Left cardiac atrium (tissue), 4 donors: ENCODE data around the gene LGALS9. TPM values are rescaled to one million over a fixed set of nuclear protein-coding genes. Genes with fewer than 3 reads are reported as not detected.

Source experiments
- ATAC-seq, 2 donors: fragments of 200-7000 bp; cut with Tn5 transposase; one replicate each; pipeline ENCODE4 v1.9.1; 2020; ENCODE audit warnings: mild to moderate bottlenecking in 2 of 2, moderate library complexity in 2 of 2
- DNase-seq: peaks from one replicate; pipeline ENCODE4 v3.0.0-alpha.2; 2020
- intact Hi-C, 2 donors: fragments of 100-400 bp; cut with DNase I; formaldehyde crosslinking; loops; one replicate each; pipeline versions ENCODE4 v1.14.1 to v1.15.1; 2022 to 2023
- total RNA-seq, 2 donors: library from RNA; stranded (reverse); fragmentation: NEBNext Ultra II Directional; extraction: Animal tissue kit (Norgen Biotek cat#: 25700); gene quantifications; one replicate each; pipeline ENCODE4 v1.2.1, GENCODE V29; 2021
- donor health status: DM: no; HTN: yes; CAD: no.
- donor health status: DM: no; HTN: yes; CAD: no; lungs with severe emphysema.
- donor health status: DM: yes; HTN: yes; CAD: no.
- donor health status: Dilated cardiomyopathy.

The LGALS9 gene
- total RNA-seq, 2 donors from 2014 or later: 32.2 to 49.3 TPM

DNA sequence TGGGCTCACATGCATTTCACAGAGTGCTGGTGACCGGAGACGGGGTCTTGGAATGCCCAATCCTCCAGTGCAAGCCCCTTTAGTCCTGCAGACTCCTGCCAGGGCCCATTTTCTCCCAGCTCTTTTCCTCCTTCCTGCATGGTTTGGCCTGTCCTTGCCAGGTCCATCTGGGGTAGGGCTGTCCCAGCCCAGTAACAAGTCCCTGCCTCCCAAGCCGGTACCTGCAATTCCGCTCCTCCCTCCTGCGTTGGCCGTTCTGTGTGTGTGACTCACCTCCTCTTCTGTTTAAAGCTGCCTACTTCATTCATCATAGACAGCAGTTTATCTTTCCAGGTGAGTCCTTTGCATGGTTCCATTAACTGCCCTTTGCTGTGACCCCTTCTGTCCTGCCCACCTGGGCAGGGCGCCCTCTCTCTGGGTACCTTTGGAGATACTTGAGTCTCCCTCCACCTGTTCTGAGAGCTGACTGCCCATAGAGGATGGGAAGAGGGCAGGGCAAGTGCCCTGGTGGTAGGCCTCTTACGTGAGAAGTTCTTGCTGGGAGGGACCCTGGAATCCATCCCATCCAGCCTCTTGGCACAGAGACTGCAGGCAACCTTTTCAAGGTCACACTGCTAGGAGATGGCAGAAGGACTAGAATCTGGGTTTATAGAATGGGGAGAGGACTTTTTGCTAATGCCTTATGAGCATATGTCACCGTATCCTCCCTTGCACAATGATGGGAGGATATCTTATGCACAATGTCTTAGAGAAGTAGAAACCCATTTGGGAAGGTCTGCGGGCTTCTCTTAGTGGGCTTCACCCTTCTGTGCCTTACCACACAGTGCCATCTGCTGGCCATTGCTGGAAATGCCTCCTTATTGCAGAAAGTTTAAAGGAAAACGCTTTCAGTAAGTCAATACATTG lies 29.7 kb upstream of the LGALS9 start:
- ATAC-seq (peak; percentile 55 to 59), DNase-seq (peak; percentile 83)
- intact Hi-C loops: loop anchor here (2.0 to 10.0 kb wide), 7 partner anchors 109 to 359 kb away; no protein-coding TSS in a partner anchor

DNA sequence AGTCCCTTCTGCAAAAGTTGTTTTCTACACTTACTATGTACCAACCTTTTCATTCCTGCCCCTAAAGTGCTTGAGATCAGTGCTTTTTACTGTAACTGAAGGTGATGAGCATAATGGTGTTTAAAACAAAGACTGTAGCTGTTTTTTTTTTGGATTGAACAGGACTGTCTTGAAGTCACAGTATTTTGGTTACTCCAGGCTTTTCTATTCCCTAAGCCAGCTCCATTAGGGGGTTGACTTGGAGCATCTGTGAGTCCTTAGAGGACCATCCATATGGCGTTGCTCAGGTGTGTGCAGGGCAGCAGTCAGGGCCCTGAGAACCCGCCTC lies 29.0 kb upstream of the LGALS9 start:
- intact Hi-C loops: loop anchor here (2.0 to 10.0 kb wide), 8 partner anchors 110 to 365 kb away; no protein-coding TSS in a partner anchor
- no peak for DNase-seq

GRCh38 chr17:27602721-27603420 lies 28.1 kb upstream of the LGALS9 start:
- intact Hi-C loops: loop anchor here (2.0 to 10.0 kb wide), 7 partner anchors 111 to 366 kb away; no protein-coding TSS in a partner anchor
- DNase-seq (peak; percentile 80), ATAC-seq (peak; percentile 47 to 48)

More for the DNA sequence above, 29.0 kb upstream of the LGALS9 start:
- ATAC-seq: no peak

DNA sequence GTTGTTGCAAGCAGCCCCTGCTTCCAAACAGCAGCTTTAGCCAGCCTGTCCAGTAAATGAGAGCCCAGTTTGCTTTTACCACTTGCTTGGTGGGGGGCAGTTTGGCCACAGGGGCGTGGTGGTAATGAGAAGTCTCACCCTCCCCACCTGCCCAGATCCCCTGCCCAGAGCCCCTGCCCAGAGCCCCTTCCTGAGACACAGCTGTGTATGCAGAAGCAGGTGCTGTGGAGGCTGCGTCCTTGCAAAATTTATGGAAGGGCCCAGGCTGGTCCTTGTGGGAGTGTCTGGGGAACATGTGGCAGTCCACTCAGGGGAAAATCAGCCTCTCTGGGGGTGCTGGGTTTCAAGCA lies 27.6 kb upstream of the LGALS9 start:
- ATAC-seq (no peak), DNase-seq (no peak)
- intact Hi-C loops: loop anchor here (2.0 to 10.0 kb wide), 7 partner anchors 111 to 367 kb away; no protein-coding TSS in a partner anchor

DNA sequence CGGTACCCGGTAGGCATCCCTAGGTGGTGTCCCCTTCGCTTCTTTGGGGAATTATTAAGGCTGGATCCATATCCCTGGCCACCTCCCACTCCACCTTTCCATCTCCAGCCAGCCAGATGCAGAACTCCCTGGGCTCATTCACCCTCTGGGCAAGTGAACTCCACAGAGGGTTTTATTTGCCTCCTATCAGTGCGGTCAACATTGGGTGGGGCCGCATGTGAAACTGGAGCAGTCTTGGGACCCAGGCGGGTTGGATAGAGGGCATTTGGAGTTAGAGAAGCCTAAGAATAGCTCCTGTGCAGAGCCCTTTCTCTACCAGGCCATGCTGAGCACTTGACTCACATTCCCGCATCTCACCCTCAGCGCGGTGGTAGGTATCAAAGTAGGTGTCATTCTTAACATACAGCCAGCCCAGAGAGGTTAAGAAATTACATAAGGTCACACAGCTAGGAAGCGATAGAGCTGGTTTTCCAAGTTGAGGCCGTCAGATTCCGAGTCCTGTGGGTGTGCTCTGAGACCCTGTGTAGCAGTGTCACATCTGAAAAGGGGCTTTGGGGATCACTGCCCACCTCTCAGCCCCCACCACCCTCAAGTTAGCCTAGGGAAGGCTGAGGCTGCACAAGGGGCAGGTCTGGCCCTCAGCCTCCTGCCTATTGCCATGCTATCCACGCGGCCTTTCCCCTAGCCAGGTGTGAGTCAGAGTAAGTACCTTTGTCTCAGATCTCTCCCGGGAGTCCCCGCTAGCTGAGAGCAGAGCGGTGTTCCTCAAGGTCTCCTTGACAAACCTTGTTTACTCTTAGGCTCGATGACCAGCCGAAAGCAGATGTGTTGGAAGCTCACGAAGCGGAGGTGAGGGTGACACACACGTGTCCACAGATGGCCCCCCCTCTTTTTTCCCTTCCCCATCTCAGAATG lies 26.9 kb upstream of the LGALS9 start:
- ATAC-seq (no peak), DNase-seq (no peak)
- intact Hi-C loops: loop anchor here (2.0 to 10.0 kb wide), 7 partner anchors 112 to 367 kb away; no protein-coding TSS in a partner anchor

DNA sequence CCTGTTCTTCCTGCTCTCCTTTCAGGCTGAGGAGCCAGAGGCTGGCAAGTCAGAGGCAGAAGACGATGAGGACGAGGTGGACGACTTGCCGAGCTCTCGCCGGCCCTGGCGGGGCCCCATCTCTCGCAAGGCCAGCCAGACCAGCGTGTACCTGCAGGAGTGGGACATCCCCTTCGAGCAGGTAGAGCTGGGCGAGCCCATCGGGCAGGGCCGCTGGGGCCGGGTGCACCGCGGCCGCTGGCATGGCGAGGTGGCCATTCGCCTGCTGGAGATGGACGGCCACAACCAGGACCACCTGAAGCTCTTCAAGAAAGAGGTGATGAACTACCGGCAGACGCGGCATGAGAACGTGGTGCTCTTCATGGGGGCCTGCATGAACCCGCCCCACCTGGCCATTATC lies 25.6 kb upstream of the LGALS9 start:
- DNase-seq (no peak), ATAC-seq (no peak)
- intact Hi-C loops: loop anchor here in 1 of 2 donors (10.0 kb wide), 2 partner anchors 149 to 221 kb away; no protein-coding TSS in a partner anchor

GRCh38 chr17:27607521-27608091 lies 23.4 kb upstream of the LGALS9 start:
- ATAC-seq (no peak), DNase-seq (no peak)
- intact Hi-C loops: loop anchor here (2.0 to 10.0 kb wide), 3 partner anchors 43 to 223 kb away; no protein-coding TSS in a partner anchor

GRCh38 chr17:27608328-27609230 lies 22.4 kb upstream of the LGALS9 start:
- DNase-seq (no peak), ATAC-seq (no peak)
- intact Hi-C loops: loop anchor here in 1 of 2 donors (1.0 to 10.0 kb wide), 3 partner anchors 43 to 224 kb away; no protein-coding TSS in a partner anchor

- DNase-seq (no peak), ATAC-seq (peak; percentile 30 to 68)
- intact Hi-C loops: loop anchor here in 1 of 2 donors (1.0 to 10.0 kb wide), 3 partner anchors 42 to 225 kb away; no protein-coding TSS in a partner anchor
These were observed 21.2 kb upstream of the LGALS9 start for GRCh38 chr17:27609611-27610303.

- peak in 1 of 2 donors; percentile 51 for ATAC-seq
- intact Hi-C loops: no loop called here
These were observed 20.7 kb upstream of the LGALS9 start for GRCh38 chr17:27610304-27610677.

DNA sequence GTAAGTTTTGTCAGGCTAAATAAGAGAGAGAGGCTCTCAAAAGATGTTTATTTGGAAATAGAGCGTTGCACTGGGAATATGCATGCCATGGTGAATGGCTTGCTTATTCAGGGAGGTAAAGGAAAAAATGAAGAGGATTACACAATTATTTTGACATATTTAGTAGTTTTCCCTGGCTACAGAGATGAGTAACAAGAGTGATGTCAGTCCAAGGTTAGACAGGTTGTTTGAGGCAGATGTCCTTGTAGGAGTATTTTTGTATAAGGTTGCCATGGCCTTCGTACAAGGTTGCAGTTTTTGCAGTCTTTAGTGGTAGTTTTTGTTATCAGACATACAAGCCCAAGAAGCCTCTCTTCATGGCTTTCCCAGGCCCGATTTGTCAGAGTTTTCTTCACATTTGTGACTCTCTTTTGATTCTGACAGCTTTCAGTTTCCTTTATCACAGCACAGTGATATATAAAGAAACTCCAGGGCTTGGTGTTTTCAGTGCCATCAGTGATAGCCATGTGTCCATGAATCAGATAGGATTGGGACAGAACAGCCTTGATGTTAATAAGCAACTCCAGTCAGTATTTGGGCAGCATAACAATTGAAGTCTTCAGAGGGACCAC lies 18.7 kb upstream of the LGALS9 start:
- ATAC-seq: peak in 1 of 2 donors; percentile 77
- intact Hi-C loops: no loop called here
- DNase-seq: no peak

More at GRCh38 chr17:27610304-27610677, 20.7 kb upstream of the LGALS9 start:
- no peak for DNase-seq

DNA sequence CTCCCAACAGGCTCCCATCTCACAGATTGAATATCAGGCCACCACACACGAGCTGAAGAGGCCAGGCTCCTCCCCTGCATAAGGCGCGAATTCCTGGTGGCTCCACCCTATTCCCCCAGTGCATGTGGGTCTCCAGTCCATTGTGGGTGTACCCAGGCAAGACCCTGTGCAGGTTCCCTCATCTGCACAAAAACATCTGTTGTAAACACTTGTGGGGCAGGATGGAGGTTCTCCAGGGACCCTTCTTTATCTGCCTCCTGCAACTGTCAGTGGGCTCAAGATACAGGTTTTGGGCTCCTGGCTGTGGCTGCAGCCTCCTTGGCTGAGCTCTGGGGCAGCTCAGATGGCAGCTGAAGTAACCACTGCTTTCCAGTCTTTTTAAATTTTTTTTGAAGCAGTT lies 17.6 kb upstream of the LGALS9 start:
- DNase-seq: no peak
- intact Hi-C loops: no loop called here
- no peak for ATAC-seq

DNA sequence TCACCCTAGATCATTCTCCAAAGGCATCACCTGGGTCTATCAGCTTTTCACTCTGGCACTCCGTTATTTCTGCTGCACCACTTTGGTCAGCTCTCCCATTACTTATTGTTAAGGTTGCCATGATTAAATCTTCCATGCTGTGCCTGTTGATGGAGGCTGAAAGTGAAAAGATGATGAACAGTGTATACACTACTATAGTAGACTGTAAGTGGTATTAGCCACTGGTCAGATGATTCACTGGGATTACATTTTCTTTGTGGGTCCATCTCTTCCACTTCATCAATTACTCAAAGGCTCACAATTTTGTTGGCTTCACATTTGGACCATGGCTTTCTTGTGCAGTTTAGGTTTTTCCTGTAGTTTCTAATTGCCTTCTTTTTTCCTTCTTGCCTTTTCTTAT lies 15.9 kb upstream of the LGALS9 start:
- DNase-seq (no peak), ATAC-seq (no peak)
- intact Hi-C loops: no loop called here

DNA sequence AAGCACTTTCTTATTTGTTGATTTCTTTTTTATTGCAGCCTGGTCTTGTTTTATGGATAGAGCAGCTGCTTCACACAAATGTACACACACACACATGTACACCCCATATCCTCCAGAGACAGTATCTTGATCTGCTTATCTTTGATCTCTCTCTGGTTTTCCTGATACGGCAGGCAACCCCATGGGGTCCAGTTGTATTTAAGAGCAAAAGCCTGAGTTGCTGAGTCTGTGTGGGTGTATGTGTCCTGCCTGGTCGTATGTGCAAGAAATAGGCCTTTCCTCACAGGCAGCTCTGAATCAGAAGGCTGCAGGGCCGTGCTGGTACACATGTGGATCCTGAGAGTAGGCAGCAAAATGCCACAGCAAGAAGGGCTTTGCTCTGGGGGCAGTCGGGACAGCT lies 14.6 kb upstream of the LGALS9 start:
- intact Hi-C loops: no loop called here
- no peak for ATAC-seq
- DNase-seq: no peak

- intact Hi-C loops: no loop called here
- DNase-seq (no peak), ATAC-seq (no peak)
These were observed 12.6 kb upstream of the LGALS9 start for GRCh38 chr17:27618417-27618816.

DNA sequence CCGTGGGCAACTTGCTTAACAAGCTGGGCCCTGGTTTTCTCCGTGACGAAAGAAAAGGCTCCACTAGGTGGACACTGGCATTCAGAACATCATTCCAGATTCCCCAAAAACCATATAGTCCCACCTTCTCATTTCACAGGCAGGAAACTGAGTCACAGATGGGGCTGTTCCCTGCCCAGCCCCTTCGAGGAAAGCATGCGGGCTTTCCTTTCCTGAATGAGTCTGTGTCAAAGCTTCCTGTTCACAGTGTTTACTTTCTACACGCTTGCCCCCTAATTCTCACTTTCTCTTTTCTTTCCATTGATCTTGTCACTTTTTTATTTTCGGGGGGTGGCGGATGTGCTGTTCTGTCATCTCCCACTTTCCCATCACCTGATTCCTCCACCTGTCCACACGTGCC lies 10.3 kb upstream of the LGALS9 start:
- ATAC-seq (no peak), DNase-seq (no peak)
- intact Hi-C loops: no loop called here
